Chondrocyte (in vitro differentiated cells): ENCODE measurements around the gene NDUFB7. TPM values are rescaled to one million over a fixed set of nuclear protein-coding genes. Genes with fewer than 3 reads are reported as not detected.

Experiments used
- DNase-seq: peaks from one replicate; pipeline ENCODE4 v3.0.0; 2021; ENCODE audit warnings: mixed read lengths, low spot score
- H3K27ac Mint-ChIP-seq: one replicate; pipeline ENCODE4 v1.8.0; 2021; ENCODE audit warnings: mild to moderate bottlenecking, moderate library complexity, mixed read lengths; ENCODE audit not compliant: unreplicated experiment
- H3K27me3 Mint-ChIP-seq: 2 replicates; pipeline ENCODE4 v1.8.0; 2021; ENCODE audit warnings: low read depth, mixed read lengths
- H3K36me3 Mint-ChIP-seq: 2 replicates; pipeline ENCODE4 v1.8.0; 2021; ENCODE audit warnings: low read depth, mixed read lengths
- H3K4me1 Mint-ChIP-seq: 2 replicates; pipeline ENCODE4 v1.8.0; 2021; ENCODE audit warnings: low read depth, mild to moderate bottlenecking, mixed read lengths
- H3K4me3 Mint-ChIP-seq: one replicate; pipeline ENCODE4 v1.8.0; 2021; ENCODE audit warnings: mild to moderate bottlenecking, moderate library complexity, mixed read lengths; ENCODE audit not compliant: unreplicated experiment
- H3K9me3 Mint-ChIP-seq: 2 replicates; pipeline ENCODE4 v1.8.0; 2021; ENCODE audit warnings: low read depth, mixed read lengths
- total RNA-seq: library from RNA; stranded (reverse); gene quantifications from 3 replicates; pipeline ENCODE4 v1.2.1, GENCODE V29; 2021
- TF ChIP-seq, protein P1 (sequence below): fragments of 200-600 bp; sonication (generic); IDR thresholded peaks from 2 replicates; pipeline ENCODE4 v1.5.0; 2021; ENCODE audit warnings: antibody characterized with exemption, mild to moderate bottlenecking, moderate library complexity

NDUFB7 gene
- total RNA-seq, 1 donor from 2014 or later, result 128 TPM

GRCh38 chr19:14563989-14564651 is 7.7 kb downstream of the NDUFB7 start:
- Mint-ChIP-seq H3K9me3 (no peaks in the 10 kb centered on the region), H3K27ac (no peak overlapping the region), H3K4me1 (peaks cover 15% of the 10 kb centered on the region), H3K4me3 (no peak overlapping the region), H3K27me3 (no peaks in the 10 kb centered on the region), H3K36me3 (peaks cover 3% of the 10 kb centered on the region)
- TF ChIP-seq, protein P1, sequence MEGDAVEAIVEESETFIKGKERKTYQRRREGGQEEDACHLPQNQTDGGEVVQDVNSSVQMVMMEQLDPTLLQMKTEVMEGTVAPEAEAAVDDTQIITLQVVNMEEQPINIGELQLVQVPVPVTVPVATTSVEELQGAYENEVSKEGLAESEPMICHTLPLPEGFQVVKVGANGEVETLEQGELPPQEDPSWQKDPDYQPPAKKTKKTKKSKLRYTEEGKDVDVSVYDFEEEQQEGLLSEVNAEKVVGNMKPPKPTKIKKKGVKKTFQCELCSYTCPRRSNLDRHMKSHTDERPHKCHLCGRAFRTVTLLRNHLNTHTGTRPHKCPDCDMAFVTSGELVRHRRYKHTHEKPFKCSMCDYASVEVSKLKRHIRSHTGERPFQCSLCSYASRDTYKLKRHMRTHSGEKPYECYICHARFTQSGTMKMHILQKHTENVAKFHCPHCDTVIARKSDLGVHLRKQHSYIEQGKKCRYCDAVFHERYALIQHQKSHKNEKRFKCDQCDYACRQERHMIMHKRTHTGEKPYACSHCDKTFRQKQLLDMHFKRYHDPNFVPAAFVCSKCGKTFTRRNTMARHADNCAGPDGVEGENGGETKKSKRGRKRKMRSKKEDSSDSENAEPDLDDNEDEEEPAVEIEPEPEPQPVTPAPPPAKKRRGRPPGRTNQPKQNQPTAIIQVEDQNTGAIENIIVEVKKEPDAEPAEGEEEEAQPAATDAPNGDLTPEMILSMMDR, result no peak
- no peak for DNase-seq

DNA sequence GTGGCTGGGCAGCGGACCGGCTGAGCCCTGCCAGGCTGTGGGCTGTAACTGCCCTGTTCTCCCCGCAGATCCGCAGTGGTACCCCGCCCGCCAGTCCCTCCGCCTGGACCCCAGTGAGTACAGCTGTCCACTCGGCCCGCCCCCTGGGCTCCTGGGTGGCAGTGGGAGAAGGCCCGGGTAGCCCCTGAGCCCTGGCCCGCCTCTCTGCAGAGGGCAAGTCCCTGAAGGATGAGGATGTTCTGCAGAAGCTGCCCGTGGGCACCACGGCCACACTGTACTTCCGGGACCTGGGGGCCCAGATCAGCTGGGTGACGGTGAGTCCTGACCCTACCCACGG is 8.3 kb downstream of the NDUFB7 start:
- Mint-ChIP-seq H3K4me1 (peaks cover 17% of the 10 kb centered on the region), H3K27me3 (no peaks in the 10 kb centered on the region), H3K36me3 (peaks cover 3% of the 10 kb centered on the region), H3K9me3 (no peaks in the 10 kb centered on the region), H3K27ac (no peak overlapping the region), H3K4me3 (no peak overlapping the region)
- TF ChIP-seq, protein P1, result no peak
- peak; percentile 93 for DNase-seq

GRCh38 chr19:14562660-14563589 is 8.9 kb downstream of the NDUFB7 start:
- TF ChIP-seq, protein P1, result no peak
- no peaks in the 10 kb centered on the region for H3K9me3 Mint-ChIP-seq
- H3K27ac Mint-ChIP-seq, result no peak overlapping the region
- DNase-seq, result no peak
- H3K4me3 Mint-ChIP-seq, result no peak overlapping the region
- H3K36me3 Mint-ChIP-seq, result peaks cover 3% of the 10 kb centered on the region
- peaks cover 24% of the 10 kb centered on the region for H3K4me1 Mint-ChIP-seq
- H3K27me3 Mint-ChIP-seq, result no peaks in the 10 kb centered on the region

GRCh38 chr19:14561847-14562351 is 10.0 kb downstream of the NDUFB7 start:
- H3K4me3 Mint-ChIP-seq, result no peak overlapping the region
- TF ChIP-seq, protein P1, result no peak
- H3K27ac Mint-ChIP-seq, result peak overlapping the region; percentile 83
- peaks cover 1% of the 10 kb centered on the region for H3K36me3 Mint-ChIP-seq
- no peak for DNase-seq
- H3K9me3 Mint-ChIP-seq, result no peaks in the 10 kb centered on the region
- H3K27me3 Mint-ChIP-seq, result no peaks in the 10 kb centered on the region
- peaks cover 24% of the 10 kb centered on the region for H3K4me1 Mint-ChIP-seq

DNA sequence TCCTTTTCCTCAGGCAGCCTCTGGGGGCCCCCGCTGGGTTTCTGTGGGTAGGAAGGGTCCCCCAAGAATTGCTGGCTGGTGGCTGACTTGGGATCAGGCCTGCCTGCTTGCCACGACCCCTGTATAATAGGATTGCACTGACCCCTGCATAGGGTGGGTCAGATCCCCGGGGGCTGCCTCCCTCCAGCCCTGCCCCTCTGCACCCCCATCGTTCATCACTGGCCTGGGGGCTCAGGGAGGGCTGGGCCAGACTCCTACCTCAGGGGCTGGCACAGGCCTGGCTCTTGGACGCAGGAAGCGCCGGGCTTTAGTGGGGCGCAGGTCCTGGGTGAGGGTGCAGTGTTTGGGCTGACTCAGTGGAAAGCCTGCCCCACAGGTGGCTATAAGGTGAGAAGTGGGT is 10.6 kb downstream of the NDUFB7 start:
- TF ChIP-seq, protein P1, result no peak
- H3K36me3 Mint-ChIP-seq, result peaks cover 1% of the 10 kb centered on the region
- no peaks in the 10 kb centered on the region for H3K9me3 Mint-ChIP-seq
- H3K27ac Mint-ChIP-seq, result peak overlapping the region; percentile 83
- peaks cover 30% of the 10 kb centered on the region for H3K4me1 Mint-ChIP-seq
- H3K4me3 Mint-ChIP-seq, result no peak overlapping the region
- DNase-seq, result no peak
- H3K27me3 Mint-ChIP-seq, result no peaks in the 10 kb centered on the region
